ENCODE data around the gene MINDY3.
"Not testable (repeated sequence)": the region's sequence is repeated elsewhere in the genome, so short reads cannot be mapped to it uniquely, and the experiment has no call there.

MINDY3 gene

DNA sequence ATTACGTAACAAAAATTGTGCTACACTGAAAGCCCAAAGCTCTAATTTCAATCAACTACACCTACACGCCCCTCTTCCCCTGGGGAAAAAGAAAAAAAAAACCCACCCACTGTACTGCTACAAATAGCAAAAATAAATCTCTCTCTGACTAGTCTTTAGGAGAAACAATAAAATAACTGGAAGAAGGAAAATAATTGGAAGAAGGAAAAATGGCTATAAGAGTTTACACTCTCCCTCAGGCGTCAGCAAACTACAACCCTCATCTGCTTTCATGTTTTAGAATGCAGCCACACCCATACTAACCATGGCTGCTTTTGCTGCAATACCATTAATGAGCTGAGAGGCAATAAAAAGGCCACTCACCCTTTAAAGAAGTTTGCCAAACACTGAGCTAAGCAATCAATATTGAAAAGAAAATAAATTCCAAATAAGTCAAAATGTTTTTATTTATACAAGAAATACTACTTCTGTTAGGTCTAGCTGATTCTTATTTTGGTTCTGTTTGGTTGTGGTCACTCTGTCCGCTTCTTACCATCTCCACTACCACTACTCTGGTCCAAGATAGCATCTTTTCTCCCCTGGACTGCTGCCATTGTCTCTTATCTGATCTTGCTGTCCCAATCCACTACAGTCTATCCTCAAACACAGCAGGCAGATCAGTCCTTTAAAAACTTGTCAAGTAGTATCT is 3.8 kb downstream of the MINDY3 start:
- DNase-seq: peak; percentile 10

- no peak for DNase-seq
These were observed 6.5 kb downstream of the MINDY3 start for GRCh38 chr10:15853800-15854199.

DNA sequence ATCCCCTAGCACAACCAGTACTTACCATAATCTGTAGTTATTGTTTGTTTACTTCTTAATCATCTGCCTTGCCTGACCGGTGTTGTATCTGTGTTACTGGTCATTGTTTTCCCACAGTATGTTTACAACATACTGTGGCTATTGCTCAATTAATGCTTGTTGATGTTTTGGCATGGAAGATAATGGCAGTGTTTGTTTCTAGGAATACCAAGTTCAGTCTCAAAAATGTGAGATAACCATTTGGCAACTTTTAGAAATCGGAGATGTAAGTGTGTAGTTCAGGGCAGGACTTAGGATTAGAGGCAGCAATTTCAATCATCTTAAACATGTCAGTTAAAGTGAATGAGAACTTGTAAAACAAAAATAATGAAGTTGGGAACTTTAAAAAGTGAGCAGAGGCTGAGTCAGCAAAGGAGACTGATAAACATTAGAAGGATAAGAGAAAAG is 8.2 kb downstream of the MINDY3 start:
- no peak for DNase-seq

- DNase-seq: not testable (repeated sequence)
These were observed 9.8 kb downstream of the MINDY3 start for GRCh38 chr10:15850337-15850978.

GRCh38 chr10:15849316-15849715 is 11.0 kb downstream of the MINDY3 start:
- no peak for DNase-seq

GRCh38 chr10:15847481-15847880 is 12.8 kb downstream of the MINDY3 start:
- DNase-seq: no peak

DNA sequence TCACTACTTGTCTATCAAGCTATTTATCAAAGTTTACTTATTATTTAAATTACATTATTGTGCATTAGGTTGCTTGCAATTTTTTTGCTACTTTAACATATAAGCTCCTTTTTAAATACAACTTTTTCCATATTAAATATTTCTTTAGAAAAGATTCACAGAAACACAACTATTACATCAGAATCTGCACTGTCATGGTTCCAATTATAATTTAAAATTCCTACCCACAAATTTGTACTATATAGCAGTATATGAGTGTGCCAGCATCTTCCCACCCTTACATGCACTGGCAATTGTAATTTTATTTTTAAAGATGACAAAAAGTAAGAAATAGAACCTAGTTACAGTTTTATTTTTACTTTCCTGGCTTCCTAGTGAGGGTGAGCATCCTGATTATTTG is 15.8 kb downstream of the MINDY3 start:
- DNase-seq: no peak

DNA sequence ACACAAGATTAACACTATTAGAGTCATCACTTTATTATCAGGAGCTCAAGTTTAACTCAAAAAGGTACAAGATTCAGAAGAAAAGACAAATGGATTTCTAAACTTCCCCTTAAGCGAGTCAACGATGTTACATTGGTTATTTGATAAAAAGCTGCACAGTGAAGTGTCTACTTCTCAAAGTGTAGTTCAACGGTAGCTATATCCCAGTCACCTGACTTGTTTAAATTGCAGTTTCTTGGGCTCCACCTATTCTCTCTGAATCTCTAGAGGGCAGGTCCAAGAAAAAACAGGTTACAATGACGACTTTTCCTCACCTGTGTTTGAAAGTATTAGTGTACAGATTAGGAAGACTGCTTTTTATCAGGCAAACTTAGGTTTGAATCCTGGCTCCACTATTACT is 16.6 kb downstream of the MINDY3 start:
- no peak for DNase-seq

DNA sequence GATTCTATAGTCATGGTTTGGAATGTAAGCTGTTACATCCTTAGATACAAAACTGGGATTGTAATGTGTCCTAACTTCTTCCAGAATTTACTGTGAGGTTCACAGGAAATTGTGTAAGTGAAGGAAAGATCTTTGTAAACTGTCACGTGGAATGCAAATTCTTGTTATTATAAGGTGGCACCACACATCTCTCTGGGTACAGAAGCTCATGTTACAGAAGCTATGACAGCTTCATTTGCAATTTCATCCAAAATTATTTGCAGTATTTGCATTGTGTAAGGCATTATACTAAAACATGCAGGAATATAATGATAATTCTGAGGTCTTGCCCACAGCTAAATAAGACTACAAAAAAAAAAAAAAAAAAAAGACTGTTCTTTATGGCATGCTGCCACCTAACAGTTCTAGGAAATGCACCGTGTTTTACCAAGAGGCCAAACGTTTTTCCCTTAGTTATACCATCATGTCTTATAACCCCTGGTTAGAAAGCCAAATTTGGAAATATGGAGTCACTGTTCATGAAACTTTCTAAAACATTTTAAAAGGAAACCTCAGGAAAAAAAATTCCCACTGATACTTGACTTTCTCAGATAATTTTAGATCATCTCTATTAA is 17.6 kb downstream of the MINDY3 start:
- no peak for DNase-seq

DNA sequence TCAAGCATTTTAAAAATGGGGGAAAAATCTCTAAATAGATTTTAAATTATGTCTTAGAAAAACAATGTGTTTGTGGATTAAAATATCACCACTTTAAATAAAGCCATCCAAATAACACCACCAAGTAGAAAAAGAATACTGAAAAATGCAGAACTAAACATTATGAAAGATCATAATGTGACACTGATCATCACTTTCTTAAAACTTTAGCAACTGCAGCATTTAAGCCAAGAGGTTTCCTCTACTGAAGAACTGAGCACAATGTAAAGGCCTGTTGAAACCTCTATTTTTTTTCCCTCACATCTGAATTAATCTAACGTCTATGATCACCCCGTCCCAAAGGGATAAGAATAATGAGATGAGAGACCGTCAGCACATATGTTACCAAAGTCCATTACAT is 18.6 kb downstream of the MINDY3 start:
- DNase-seq: no peak

- DNase-seq: no peak
These were observed 23.5 kb downstream of the MINDY3 start for GRCh38 chr10:15836807-15837206.

DNA sequence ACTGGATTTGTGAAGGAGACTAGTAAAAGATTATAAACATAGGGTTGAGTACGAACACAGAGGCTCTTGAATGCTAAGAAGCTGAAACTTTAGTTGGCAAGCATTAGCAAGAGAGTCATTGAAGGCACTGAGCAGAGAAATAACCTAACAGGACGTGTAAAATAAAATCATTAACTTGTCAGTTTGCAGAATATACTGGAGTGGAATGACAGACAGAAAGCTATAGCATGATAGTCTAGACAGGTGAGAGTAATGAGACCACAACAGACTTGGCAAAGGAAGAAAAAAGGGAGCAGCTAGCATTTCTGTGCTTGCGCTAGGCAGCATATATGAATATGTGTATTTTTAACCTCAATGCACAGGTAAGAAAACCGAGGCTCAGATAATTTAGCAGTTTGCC is 30.8 kb downstream of the MINDY3 start:
- no peak for DNase-seq

DNA sequence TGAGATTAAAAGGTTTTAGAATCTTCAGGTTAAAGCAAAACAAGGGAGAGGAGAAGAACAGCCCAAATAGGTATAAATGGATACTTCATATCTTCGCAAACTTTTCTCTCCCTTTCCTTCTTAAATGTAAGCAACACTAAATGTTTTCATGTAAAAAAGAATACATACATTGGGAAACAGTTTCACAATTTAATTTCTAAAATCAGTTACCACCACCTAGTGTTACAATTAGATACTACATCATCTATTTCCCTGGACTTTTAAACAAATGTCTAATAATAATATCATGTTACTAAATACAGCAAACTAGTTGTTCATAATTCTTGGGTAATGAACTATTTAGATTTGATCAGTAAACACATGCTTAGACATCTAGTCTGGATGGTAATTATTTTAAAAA is 35.8 kb downstream of the MINDY3 start:
- peak; percentile 6 for DNase-seq

- no peak for DNase-seq
These were observed 38.2 kb downstream of the MINDY3 start for GRCh38 chr10:15822131-15822530.

DNA sequence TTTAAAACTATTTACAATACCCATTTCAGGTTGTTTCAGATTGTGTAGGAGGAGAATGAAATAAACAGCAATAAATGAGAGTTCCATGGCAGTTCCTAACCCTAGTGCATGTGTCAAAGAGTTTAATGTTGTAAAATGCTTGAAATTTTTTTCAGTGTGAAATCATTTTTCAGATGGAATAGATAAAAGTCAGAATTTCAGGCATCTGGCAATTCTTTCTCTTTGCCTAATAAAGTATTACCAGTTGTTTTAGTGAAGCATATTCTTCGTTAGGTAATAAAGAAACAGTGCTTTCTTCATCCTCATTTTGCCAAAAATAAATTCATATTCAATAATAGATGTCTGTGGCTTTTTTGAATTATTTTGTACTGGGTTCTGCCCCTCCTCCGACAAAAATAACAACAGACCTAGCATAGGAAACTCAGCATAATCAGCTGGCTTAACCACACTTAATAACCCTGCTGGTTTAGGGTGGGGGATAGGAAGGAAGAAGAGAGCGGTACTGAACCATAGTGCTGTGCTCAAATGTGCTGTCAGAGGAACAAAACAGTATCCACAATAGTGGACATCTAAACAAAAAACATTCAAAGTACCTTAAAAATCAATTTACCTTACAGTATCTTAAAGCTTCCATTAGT is 39.1 kb downstream of the MINDY3 start:
- no peak for DNase-seq

- no peak for DNase-seq
These were observed 42.8 kb downstream of the MINDY3 start for GRCh38 chr10:15817409-15818046.

- DNase-seq: peak; percentile 60
These were observed 44.9 kb downstream of the MINDY3 start for GRCh38 chr10:15815242-15815885.

DNA sequence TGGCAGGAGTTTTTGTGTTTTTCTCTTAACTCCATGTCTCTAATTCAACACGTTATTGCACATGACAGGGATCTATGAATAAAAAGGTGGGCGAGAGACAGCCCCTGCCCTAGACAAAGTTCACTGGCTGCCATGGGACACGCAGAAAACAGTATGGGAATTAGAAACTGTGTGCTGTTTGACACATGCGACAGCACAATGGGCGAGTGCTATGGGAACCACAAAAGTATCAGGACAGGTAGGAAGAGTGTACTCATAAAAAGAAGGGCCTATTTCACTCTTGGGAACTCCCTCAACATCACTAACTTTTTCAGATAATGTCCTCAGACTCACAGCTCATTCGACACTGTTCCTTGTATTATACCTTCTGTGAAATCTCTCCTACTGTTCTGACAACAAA is 45.7 kb downstream of the MINDY3 start:
- DNase-seq: no peak

DNA sequence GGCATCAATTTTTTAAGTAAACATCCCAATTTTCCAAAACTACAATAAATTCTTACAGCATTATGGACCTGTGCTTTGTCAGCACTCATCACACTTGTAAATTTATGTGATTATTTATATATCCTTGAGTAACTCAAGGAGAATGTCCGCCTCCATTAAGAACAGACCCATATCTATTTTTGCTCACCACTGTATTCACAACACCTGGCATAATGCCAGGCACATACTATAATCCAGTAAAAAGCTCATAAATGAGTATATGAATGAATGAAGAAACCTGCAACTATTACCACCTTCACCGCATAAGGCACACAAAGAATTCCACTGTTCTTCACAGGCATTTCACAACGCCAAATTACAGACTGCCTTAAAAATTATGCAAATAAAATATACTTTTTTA is 46.9 kb downstream of the MINDY3 start:
- peak; percentile 14 for DNase-seq

- DNase-seq: no peak
These were observed 50.9 kb downstream of the MINDY3 start for GRCh38 chr10:15809450-15809849.

GRCh38 chr10:15808204-15808797 is 52.0 kb downstream of the MINDY3 start:
- no peak for DNase-seq

DNA sequence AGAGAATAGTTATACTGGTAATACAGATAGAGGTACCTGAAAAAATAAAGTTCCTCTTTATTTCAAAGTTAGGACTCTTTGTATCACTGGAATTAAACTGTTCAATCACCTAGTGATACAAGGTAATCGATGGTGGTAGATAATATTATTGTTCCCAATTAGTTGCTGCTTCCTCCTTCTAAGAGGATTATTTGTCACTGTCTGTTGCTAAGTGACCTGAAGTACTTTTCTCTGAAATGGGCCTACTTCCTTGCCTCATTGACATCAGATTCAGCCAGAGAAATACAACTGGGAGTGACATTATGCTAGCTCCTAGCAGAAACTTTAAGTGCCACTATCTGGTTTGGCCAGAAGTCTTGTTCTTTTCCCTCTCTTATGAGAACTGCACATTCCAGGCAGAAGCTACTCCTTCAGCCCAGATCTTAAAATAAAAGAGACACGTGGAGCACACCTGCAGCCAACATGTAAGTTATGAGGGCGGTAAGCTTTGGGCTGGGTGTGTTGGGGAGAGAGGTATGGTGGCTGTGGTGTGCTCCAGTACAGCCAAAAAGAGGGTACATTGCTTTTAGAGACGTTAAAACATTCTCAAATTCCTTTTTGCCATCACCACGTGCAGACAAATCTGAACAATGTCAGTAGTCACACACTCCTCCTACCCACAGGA is 54.8 kb downstream of the MINDY3 start:
- no peak for DNase-seq

Data from NCI-H69 (cell line).